SK-N-SH treated with all-trans-retinoic acid at 6 μM for 48 hours (cell line): ENCODE results near the gene GALNTL6.

Experiments
- ATAC-seq: fragments of 200-7000 bp; cut with Tn5 transposase; 3 replicates; pipeline ENCODE4 v1.9.1; 2020; ENCODE audit warnings: mild to moderate bottlenecking, moderate library complexity
- ARNTL ChIP-seq: fragments of 450-650 bp; formaldehyde crosslinking; IDR thresholded peaks from 2 replicates; pipeline ENCODE4 v1.5.0; 2020; ENCODE audit warnings: low read depth, mild to moderate bottlenecking, moderate library complexity, borderline replicate concordance
- BACH2 ChIP-seq: fragments of 250-450 bp; sonication (Bioruptor Pico); IDR thresholded peaks from 2 replicates; pipeline ENCODE4 v1.9.0; 2021; ENCODE audit warnings: mild to moderate bottlenecking, borderline replicate concordance
- CSDC2 ChIP-seq: fragments of 250-450 bp; sonication (Bioruptor Pico); IDR thresholded peaks from 2 replicates; pipeline ENCODE4 v1.5.0; 2020; ENCODE audit warnings: mild to moderate bottlenecking, moderate library complexity
- CSRNP3 ChIP-seq: fragments of 250-450 bp; sonication (Bioruptor Pico); IDR thresholded peaks from 2 replicates; pipeline ENCODE4 v1.5.1; 2021; ENCODE audit warnings: mild to moderate bottlenecking, moderate library complexity
- ESRRG ChIP-seq: fragments of 250-450 bp; sonication (Bioruptor Pico); IDR thresholded peaks from 2 replicates; pipeline ENCODE4 v1.6.1; 2021; ENCODE audit warnings: mild to moderate bottlenecking
- GLIS3 ChIP-seq: fragments of 250-450 bp; sonication (Bioruptor Pico); IDR thresholded peaks from 2 replicates; pipeline ENCODE4 v1.5.0; 2020; ENCODE audit warnings: mild to moderate bottlenecking, moderate library complexity
- ISL1 ChIP-seq: fragments of 250-450 bp; sonication (Bioruptor Pico); IDR thresholded peaks from 2 replicates; pipeline ENCODE4 v2.1.2; 2022; ENCODE audit warnings: mild to moderate bottlenecking, moderate library complexity
- OSR1 ChIP-seq: fragments of 250-450 bp; sonication (Bioruptor Pico); IDR thresholded peaks from 2 replicates; pipeline ENCODE4 v1.8.0; 2022; ENCODE audit warnings: moderate library complexity, mild to moderate bottlenecking, inconsistent platforms
- POU6F1 ChIP-seq: fragments of 250-450 bp; sonication (Bioruptor Pico); IDR thresholded peaks from 2 replicates; pipeline ENCODE4 v1.8.0; 2021; ENCODE audit warnings: low read depth, mild to moderate bottlenecking, moderate library complexity, borderline replicate concordance
- PPARA ChIP-seq: fragments of 250-450 bp; sonication (Bioruptor Pico); IDR thresholded peaks from 2 replicates; pipeline ENCODE4 v1.5.0; 2020; ENCODE audit warnings: mild to moderate bottlenecking, borderline replicate concordance
- RARB ChIP-seq: fragments of 250-450 bp; sonication (Bioruptor Pico); IDR thresholded peaks from 2 replicates; pipeline ENCODE4 v1.8.0; 2021; ENCODE audit warnings: mild to moderate bottlenecking, moderate library complexity
- SNAI2 ChIP-seq: fragments of 250-450 bp; sonication (Bioruptor Pico); IDR thresholded peaks from 2 replicates; pipeline ENCODE4 v1.5.0; 2020; ENCODE audit warnings: mild to moderate bottlenecking, moderate library complexity
- TCF4 ChIP-seq: fragments of 250-450 bp; sonication (Bioruptor Pico); IDR thresholded peaks from 2 replicates; pipeline ENCODE4 v1.8.0; 2021; ENCODE audit warnings: mild to moderate bottlenecking, moderate library complexity, borderline replicate concordance
- TOX ChIP-seq: fragments of 250-450 bp; sonication (Bioruptor Pico); IDR thresholded peaks from 2 replicates; pipeline ENCODE4 v1.8.0; 2021; ENCODE audit warnings: mild to moderate bottlenecking, moderate library complexity, borderline replicate concordance
- ZC3H10 ChIP-seq: fragments of 250-450 bp; sonication (Bioruptor Pico); IDR thresholded peaks from 2 replicates; pipeline ENCODE4 v1.5.1; 2021; ENCODE audit warnings: mild to moderate bottlenecking, moderate library complexity
- ZFP3 ChIP-seq: fragments of 250-450 bp; sonication (Bioruptor Pico); IDR thresholded peaks from 2 replicates; pipeline ENCODE4 v1.5.0; 2020; ENCODE audit warnings: mild to moderate bottlenecking, moderate library complexity
- ZFP30 ChIP-seq: fragments of 450-650 bp; formaldehyde crosslinking; IDR thresholded peaks from 2 replicates; pipeline ENCODE4 v1.5.0; 2022; ENCODE audit warnings: mild to moderate bottlenecking, moderate library complexity
- ZNF565 ChIP-seq: fragments of 450-650 bp; formaldehyde crosslinking; conservative IDR thresholded peaks from 2 replicates; pipeline ENCODE4 v1.5.0; 2020; ENCODE audit warnings: low read depth, mild to moderate bottlenecking, moderate library complexity
- ZNF70 ChIP-seq: fragments of 450-650 bp; formaldehyde crosslinking; IDR thresholded peaks from 2 replicates; pipeline ENCODE4 v1.5.0; 2020; ENCODE audit warnings: mild to moderate bottlenecking, moderate library complexity
- ZNF8 ChIP-seq: fragments of 450-650 bp; formaldehyde crosslinking; IDR thresholded peaks from 2 replicates; pipeline ENCODE4 v1.5.0; 2020; ENCODE audit warnings: mild to moderate bottlenecking, moderate library complexity
- TF ChIP-seq, protein P1 (sequence below): fragments of 250-450 bp; sonication (Bioruptor Pico); IDR thresholded peaks from 2 replicates; pipeline ENCODE4 v1.8.0; 2020; ENCODE audit warnings: mild to moderate bottlenecking, moderate library complexity, borderline replicate concordance
- TF ChIP-seq, protein P2 (sequence below): fragments of 250-450 bp; sonication (Bioruptor Pico); IDR thresholded peaks from 2 replicates; pipeline ENCODE4 v1.5.1; 2020; ENCODE audit warnings: low read depth, mild to moderate bottlenecking, moderate library complexity

GALNTL6 gene

DNA sequence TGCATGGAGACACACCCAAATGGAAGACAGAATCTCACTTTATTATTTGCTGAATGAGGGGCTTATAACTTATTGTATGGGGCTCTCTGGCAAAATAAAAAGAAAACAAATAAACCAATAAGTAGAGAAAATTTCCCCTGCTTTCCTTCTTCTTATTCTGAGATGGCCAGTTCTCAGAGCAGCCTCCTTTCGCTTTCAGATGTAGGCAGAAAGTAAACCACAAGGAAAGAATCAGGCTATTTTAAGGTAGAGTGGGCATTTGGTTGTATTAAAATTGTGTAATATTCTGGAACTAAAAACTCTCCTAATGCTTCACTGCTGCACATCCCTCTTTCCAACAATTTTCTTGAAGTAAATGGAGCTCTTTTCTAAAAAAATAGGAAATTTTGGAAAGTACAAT is 241.8 kb downstream of the GALNTL6 start:
- ATAC-seq = no peak
- TF ChIP-seq BACH2 (CRISPR knock-in tag) (no peak), POU6F1 (no peak), ZC3H10 (CRISPR knock-in tag) (no peak), ZFP30 (CRISPR knock-in tag) (no peak), ZFP3 (no peak), ZNF8 (no peak), TOX (CRISPR knock-in tag) (no peak), ARNTL (CRISPR knock-in tag) (no peak), CSRNP3 (no peak), TCF4 (CRISPR knock-in tag) (no peak), RARB (CRISPR knock-in tag) (no peak), ZNF70 (CRISPR knock-in tag) (no peak), ZNF565 (CRISPR knock-in tag) (no peak), ISL1 (CRISPR knock-in tag) (no peak), CSDC2 (no peak), GLIS3 (CRISPR knock-in tag) (no peak), OSR1 (CRISPR knock-in tag) (no peak), PPARA (CRISPR knock-in tag) (no peak)
- TF ChIP-seq, protein P1, sequence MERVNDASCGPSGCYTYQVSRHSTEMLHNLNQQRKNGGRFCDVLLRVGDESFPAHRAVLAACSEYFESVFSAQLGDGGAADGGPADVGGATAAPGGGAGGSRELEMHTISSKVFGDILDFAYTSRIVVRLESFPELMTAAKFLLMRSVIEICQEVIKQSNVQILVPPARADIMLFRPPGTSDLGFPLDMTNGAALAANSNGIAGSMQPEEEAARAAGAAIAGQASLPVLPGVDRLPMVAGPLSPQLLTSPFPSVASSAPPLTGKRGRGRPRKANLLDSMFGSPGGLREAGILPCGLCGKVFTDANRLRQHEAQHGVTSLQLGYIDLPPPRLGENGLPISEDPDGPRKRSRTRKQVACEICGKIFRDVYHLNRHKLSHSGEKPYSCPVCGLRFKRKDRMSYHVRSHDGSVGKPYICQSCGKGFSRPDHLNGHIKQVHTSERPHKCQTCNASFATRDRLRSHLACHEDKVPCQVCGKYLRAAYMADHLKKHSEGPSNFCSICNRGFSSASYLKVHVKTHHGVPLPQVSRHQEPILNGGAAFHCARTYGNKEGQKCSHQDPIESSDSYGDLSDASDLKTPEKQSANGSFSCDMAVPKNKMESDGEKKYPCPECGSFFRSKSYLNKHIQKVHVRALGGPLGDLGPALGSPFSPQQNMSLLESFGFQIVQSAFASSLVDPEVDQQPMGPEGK (CRISPR knock-in tag) = no peak
- TF ChIP-seq, protein P2, sequence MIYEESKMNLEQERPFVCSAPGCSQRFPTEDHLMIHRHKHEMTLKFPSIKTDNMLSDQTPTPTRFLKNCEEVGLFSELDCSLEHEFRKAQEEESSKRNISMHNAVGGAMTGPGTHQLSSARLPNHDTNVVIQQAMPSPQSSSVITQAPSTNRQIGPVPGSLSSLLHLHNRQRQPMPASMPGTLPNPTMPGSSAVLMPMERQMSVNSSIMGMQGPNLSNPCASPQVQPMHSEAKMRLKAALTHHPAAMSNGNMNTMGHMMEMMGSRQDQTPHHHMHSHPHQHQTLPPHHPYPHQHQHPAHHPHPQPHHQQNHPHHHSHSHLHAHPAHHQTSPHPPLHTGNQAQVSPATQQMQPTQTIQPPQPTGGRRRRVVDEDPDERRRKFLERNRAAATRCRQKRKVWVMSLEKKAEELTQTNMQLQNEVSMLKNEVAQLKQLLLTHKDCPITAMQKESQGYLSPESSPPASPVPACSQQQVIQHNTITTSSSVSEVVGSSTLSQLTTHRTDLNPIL = no peak
- TF ChIP-seq, all 23 proteins: peak for 0

DNA sequence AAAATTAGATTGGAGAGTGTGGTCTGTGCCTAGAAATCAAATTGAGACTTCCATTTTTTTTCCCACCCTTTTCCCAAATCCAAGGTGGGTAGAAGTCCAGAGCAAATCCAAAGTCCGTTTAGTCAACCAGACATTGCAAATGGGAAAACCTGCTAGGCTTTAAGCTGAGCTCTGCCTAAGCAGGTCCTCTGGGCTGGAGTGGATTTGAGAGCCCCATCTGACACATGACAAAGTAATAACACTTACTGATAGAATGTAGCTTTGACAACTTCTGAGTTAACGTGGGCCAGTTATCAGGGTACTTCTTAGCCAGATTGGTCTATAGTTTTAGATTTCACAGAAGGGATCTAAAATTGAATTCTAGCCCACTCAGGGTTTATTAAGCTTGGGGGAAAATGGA is 242.3 kb downstream of the GALNTL6 start:
- no peak for ATAC-seq

GRCh38 chr4:172061204-172061603 is 248.0 kb downstream of the GALNTL6 start:
- TF ChIP-seq ZFP30 (CRISPR knock-in tag) (no peak), PPARA (CRISPR knock-in tag) (no peak), SNAI2 (CRISPR knock-in tag) (no peak), ESRRG (no peak), ZNF565 (CRISPR knock-in tag) (no peak), OSR1 (CRISPR knock-in tag) (no peak), GLIS3 (CRISPR knock-in tag) (no peak), POU6F1 (no peak), CSDC2 (no peak), TOX (CRISPR knock-in tag) (no peak), ISL1 (CRISPR knock-in tag) (no peak), ZC3H10 (CRISPR knock-in tag) (no peak), CSRNP3 (no peak), ZFP3 (no peak)
- TF ChIP-seq, protein P2 = no peak
- TF ChIP-seq, protein P1 (CRISPR knock-in tag) = no peak
- TF ChIP-seq, all 23 proteins: peak for 0
- ATAC-seq = no peak

More for the DNA sequence above, 242.3 kb downstream of the GALNTL6 start:
- no peak for TF ChIP-seq TOX (CRISPR knock-in tag)
